ENCODE data around the gene GRB10. TPM values are rescaled to one million over a fixed set of nuclear protein-coding genes. Genes with fewer than 3 reads are reported as not detected.

The GRB10 gene
- total and polyA plus RNA-seq, 4 experiments from 2014 or later: 0.83 to 7.7 (median 5.0) TPM

DNA sequence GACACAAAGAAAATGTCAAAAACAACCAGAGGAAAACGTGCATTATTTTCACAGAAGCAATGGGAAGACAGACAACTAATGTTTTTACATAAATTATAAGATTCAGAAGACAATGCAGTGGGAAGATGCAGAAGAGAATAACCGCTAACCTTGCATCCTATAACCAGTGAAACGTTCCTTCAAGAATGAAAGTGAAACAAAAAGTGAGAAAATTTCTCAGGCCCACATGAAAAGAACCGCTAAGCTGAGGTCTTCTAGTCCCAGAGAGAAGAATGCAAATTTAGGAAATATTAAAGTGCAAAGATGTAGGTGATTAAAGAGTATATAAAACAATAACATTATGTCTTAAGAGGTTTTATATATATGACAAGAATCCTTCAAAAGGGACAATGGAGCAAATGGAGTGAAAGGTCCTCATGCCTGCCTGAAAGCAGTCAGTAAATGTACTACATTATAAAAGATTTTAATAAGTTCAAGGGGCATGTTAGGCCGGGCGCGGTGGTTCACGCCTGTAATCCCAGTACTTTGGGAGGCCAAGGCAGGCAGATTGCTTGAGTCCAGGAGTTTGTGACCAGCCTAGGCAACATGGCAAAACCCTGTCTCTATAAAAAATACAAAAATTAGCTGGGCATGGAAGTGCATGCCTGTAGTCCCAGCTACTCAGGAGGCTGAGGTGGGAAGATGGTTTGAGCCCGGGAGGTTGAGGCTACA lies 174.3 kb downstream of the GRB10 start:
- CTCF ChIA-PET (ENCODE audit: partially characterized antibody): interaction anchor here (0.9 to 13.7 kb wide), 4 partner anchors 15 to 541 kb away, joined by 3 to 154 read pairs (median 4); no protein-coding TSS in a partner anchor
- Mint-ChIP-seq H3K27ac (peak overlapping the region; percentile 30 to 92 (median 86)), H3K4me3 (peak overlapping the region; percentile 13 to 85 (median 66)), H3K27me3 (no peaks in the 10 kb centered on the region), H3K9me3 (peaks cover 5 to 38% (median 27%) of the 10 kb centered on the region in 8 donors), H3K36me3 (peaks cover 33 to 36% of the 10 kb centered on the region in 2 donors), H3K4me1 (peaks cover 34 to 47% (median 39%) of the 10 kb centered on the region in 4 donors)
- Histone ChIP-seq H3K9me3 (ENCODE audit: control insufficient read depth in 1 of 2, low read length in 2 of 2) (no peaks in the 10 kb centered on the region), H3K27ac (ENCODE audit: low read depth, low read length) (no peak overlapping the region), H3K4me1 (ENCODE audit: insufficient read depth, low read length) (peaks cover 48% of the 10 kb centered on the region), H3K4me3 (ENCODE audit: low read length in 2 of 2) (no peak overlapping the region), H3K27me3 (ENCODE audit: insufficient read depth, low read length) (no peaks in the 10 kb centered on the region), H3K36me3 (ENCODE audit: insufficient read depth, low read length) (no peaks in the 10 kb centered on the region)
- peak in 4 of 5 donors; percentile 59 to 76 (median 68) for DNase-seq
- POLR2A ChIA-PET (ENCODE audit: partially characterized antibody): interaction anchor here (1.0 to 1.5 kb wide), 7 partner anchors 12 to 516 kb away, joined by 3 to 11 read pairs (median 4); partner anchors contain the start of gene ZPBP
- intact Hi-C loops (cut with micrococcal nuclease): no loop called here

GRCh38 chr7:50607524-50608125 lies 175.1 kb downstream of the GRB10 start:
- ChIA-PET POLR2A (ENCODE audit: partially characterized antibody) (interaction anchor here (1.0 to 1.4 kb wide), 5 partner anchors 11 to 515 kb away, joined by 3 to 11 read pairs (median 4); partner anchors contain the start of gene ZPBP), CTCF (ENCODE audit: partially characterized antibody) (interaction anchor here (0.9 to 13.7 kb wide), 4 partner anchors 14 to 540 kb away, joined by 3 to 154 read pairs (median 4); no protein-coding TSS in a partner anchor)
- Mint-ChIP-seq H3K4me1 (peaks cover 34 to 47% (median 39%) of the 10 kb centered on the region in 4 donors), H3K4me3 (peak overlapping the region in 7 of 8 donors; percentile 17 to 85 (median 73)), H3K9me3 (peaks cover 5 to 38% (median 27%) of the 10 kb centered on the region in 8 donors), H3K27me3 (no peaks in the 10 kb centered on the region), H3K27ac (peak overlapping the region; percentile 30 to 92 (median 86)), H3K36me3 (peaks cover 32 to 36% of the 10 kb centered on the region in 2 donors)
- Histone ChIP-seq H3K9me3 (ENCODE audit: control insufficient read depth in 1 of 2, low read length in 2 of 2) (no peaks in the 10 kb centered on the region), H3K36me3 (ENCODE audit: insufficient read depth, low read length) (no peaks in the 10 kb centered on the region), H3K4me3 (ENCODE audit: low read length in 2 of 2) (no peak overlapping the region), H3K27ac (ENCODE audit: low read depth, low read length) (no peak overlapping the region), H3K27me3 (ENCODE audit: insufficient read depth, low read length) (no peaks in the 10 kb centered on the region), H3K4me1 (ENCODE audit: insufficient read depth, low read length) (peaks cover 48% of the 10 kb centered on the region)
- no peak for DNase-seq
- intact Hi-C loops (cut with micrococcal nuclease): no loop called here

- H3K27me3 ChIP-seq (ENCODE audit: insufficient read depth, low read length): no peaks in the 10 kb centered on the region
- Mint-ChIP-seq H3K27me3 (no peaks in the 10 kb centered on the region), H3K9me3 (peaks cover 2 to 26% (median 20%) of the 10 kb centered on the region in 8 donors), H3K4me1 (peaks cover 15 to 25% (median 19%) of the 10 kb centered on the region in 4 donors), H3K36me3 (peaks cover 23 to 24% of the 10 kb centered on the region in 2 donors), H3K4me3 (no peak overlapping the region), H3K27ac (no peak overlapping the region)
- H3K27ac ChIP-seq (ENCODE audit: low read depth, low read length): no peak overlapping the region
- ChIA-PET CTCF (ENCODE audit: partially characterized antibody) (no interaction called here), POLR2A (ENCODE audit: partially characterized antibody) (no interaction called here)
- intact Hi-C loops (cut with micrococcal nuclease): no loop called here
- DNase-seq: no peak
- H3K4me1 ChIP-seq (ENCODE audit: insufficient read depth, low read length): peaks cover 26% of the 10 kb centered on the region
- no peaks in the 10 kb centered on the region for H3K9me3 ChIP-seq (ENCODE audit: control insufficient read depth in 1 of 2, low read length in 2 of 2)
- H3K4me3 ChIP-seq (ENCODE audit: low read length in 2 of 2): no peak overlapping the region
- no peaks in the 10 kb centered on the region for H3K36me3 ChIP-seq (ENCODE audit: insufficient read depth, low read length)
Observed at GRCh38 chr7:50605059-50605458, 177.6 kb downstream of the GRB10 start.

GRCh38 chr7:50603287-50603686 lies 179.4 kb downstream of the GRB10 start:
- Histone ChIP-seq H3K4me3 (ENCODE audit: low read length in 2 of 2) (no peak overlapping the region), H3K36me3 (ENCODE audit: insufficient read depth, low read length) (no peaks in the 10 kb centered on the region), H3K4me1 (ENCODE audit: insufficient read depth, low read length) (peaks cover 9% of the 10 kb centered on the region), H3K9me3 (ENCODE audit: control insufficient read depth in 1 of 2, low read length in 2 of 2) (no peaks in the 10 kb centered on the region), H3K27me3 (ENCODE audit: insufficient read depth, low read length) (no peaks in the 10 kb centered on the region), H3K27ac (ENCODE audit: low read depth, low read length) (no peak overlapping the region)
- H3K36me3 Mint-ChIP-seq: peaks cover 17 to 25% of the 10 kb centered on the region in 2 donors
- H3K9me3 Mint-ChIP-seq: peaks cover 2 to 11% (median 9%) of the 10 kb centered on the region in 8 donors
- H3K4me3 Mint-ChIP-seq: no peak overlapping the region
- ChIA-PET CTCF (ENCODE audit: partially characterized antibody) (no interaction called here), POLR2A (ENCODE audit: partially characterized antibody) (no interaction called here)
- intact Hi-C loops (cut with micrococcal nuclease): no loop called here
- H3K27ac Mint-ChIP-seq: no peak overlapping the region
- no peak for DNase-seq
- no peaks in the 10 kb centered on the region for H3K27me3 Mint-ChIP-seq
- peaks cover 9 to 13% (median 11%) of the 10 kb centered on the region in 4 donors for H3K4me1 Mint-ChIP-seq

DNA sequence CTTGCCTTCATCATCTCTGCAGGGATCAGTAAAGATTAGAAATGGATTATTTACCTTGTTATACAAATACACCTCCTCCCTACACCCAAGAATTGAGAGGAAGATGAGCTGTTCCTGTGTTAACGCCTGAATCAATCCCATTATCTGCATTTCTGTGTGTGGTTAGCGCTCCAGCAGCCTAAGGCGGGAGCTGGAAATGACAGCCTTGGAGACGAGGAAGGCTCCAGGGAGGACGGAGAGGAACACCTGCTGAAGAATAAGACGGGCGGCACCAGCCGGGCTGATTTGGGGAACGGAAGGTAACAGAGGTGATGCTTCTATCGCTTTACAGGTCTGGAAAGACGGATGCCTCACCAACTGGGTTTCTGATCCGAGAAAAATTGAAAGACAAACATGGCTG lies 183.3 kb downstream of the GRB10 start:
- Mint-ChIP-seq H3K36me3 (peaks cover 2 to 15% of the 10 kb centered on the region in 2 donors), H3K4me3 (no peak overlapping the region), H3K27me3 (no peaks in the 10 kb centered on the region), H3K27ac (no peak overlapping the region), H3K4me1 (peaks cover 10 to 13% (median 12%) of the 10 kb centered on the region in 4 donors), H3K9me3 (no peaks in the 10 kb centered on the region)
- DNase-seq: no peak
- Histone ChIP-seq H3K27me3 (ENCODE audit: insufficient read depth, low read length) (no peaks in the 10 kb centered on the region), H3K36me3 (ENCODE audit: insufficient read depth, low read length) (no peaks in the 10 kb centered on the region), H3K4me3 (ENCODE audit: low read length in 2 of 2) (no peak overlapping the region), H3K9me3 (ENCODE audit: control insufficient read depth in 1 of 2, low read length in 2 of 2) (no peaks in the 10 kb centered on the region), H3K4me1 (ENCODE audit: insufficient read depth, low read length) (peaks cover 14% of the 10 kb centered on the region), H3K27ac (ENCODE audit: low read depth, low read length) (no peak overlapping the region)
- ChIA-PET POLR2A (ENCODE audit: partially characterized antibody) (no interaction called here), CTCF (ENCODE audit: partially characterized antibody) (no interaction called here)
- intact Hi-C loops (cut with micrococcal nuclease): no loop called here

DNA sequence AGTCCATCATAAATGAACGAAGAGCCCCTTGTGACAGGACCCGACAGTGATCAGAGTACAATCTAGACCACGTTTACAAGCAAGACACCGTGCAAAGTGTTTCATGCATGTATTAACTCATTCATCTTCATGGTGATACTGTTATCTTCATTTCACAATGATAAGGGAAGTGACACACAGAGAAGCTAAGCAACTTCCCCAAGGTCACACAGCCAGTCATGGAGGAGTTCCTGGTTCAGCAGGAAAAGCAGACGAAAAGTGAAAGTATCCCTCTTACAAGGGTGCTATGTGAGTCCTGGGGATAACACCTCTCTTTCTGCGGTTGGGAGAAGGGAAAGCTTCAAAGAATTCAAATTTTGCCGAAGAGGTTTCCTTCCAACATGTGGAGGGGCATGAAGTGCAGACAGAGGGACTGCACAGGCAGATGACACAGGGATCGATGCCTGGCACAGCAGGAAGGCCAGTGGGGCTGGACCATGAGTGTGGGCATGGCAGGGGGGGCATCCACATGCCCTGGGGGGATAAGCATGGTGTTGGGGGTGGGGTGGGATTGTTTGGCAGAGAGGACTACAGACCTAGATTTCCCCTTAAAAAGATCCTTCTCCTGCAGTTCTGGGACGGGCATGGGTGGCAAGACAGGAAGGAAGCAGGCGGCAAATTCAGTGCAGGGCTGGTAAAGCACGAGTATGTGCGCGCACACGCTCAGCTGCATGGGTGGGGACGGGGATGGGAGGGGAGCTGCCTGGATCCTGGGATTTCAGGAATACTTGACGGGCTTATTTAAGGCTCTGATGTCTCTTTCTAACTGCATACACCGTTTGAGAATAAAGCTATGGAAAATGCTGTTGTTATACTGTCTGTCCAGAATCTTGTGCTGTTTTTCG lies 184.0 kb downstream of the GRB10 start:
- H3K36me3 ChIP-seq (ENCODE audit: insufficient read depth, low read length): no peaks in the 10 kb centered on the region
- POLR2A ChIA-PET (ENCODE audit: partially characterized antibody): no interaction called here
- DNase-seq: no peak
- Mint-ChIP-seq H3K9me3 (no peaks in the 10 kb centered on the region), H3K27me3 (no peaks in the 10 kb centered on the region), H3K36me3 (peaks cover 2 to 13% of the 10 kb centered on the region in 2 donors), H3K4me1 (peaks cover 13 to 18% (median 17%) of the 10 kb centered on the region in 4 donors), H3K27ac (no peak overlapping the region), H3K4me3 (no peak overlapping the region)
- no peak overlapping the region for H3K4me3 ChIP-seq (ENCODE audit: low read length in 2 of 2)
- no peak overlapping the region for H3K27ac ChIP-seq (ENCODE audit: low read depth, low read length)
- H3K9me3 ChIP-seq (ENCODE audit: control insufficient read depth in 1 of 2, low read length in 2 of 2): no peaks in the 10 kb centered on the region
- intact Hi-C loops (cut with micrococcal nuclease): no loop called here
- CTCF ChIA-PET (ENCODE audit: partially characterized antibody): interaction anchor here (1.8 to 6.6 kb wide), 2 partner anchors 33 to 506 kb away, joined by 4 to 94 read pairs; partner anchors contain the start of gene ZPBP
- H3K27me3 ChIP-seq (ENCODE audit: insufficient read depth, low read length): no peaks in the 10 kb centered on the region
- H3K4me1 ChIP-seq (ENCODE audit: insufficient read depth, low read length): peaks cover 18% of the 10 kb centered on the region
